CD14-positive monocyte (primary cell): ENCODE measurements around the gene GAS7. TPM values are rescaled to one million over a fixed set of nuclear protein-coding genes. Genes with fewer than 3 reads are reported as not detected.

Experiments used
- DNase-seq, 3 donors: peaks; one replicate each; pipeline ENCODE4 v3.0.0-alpha.2; 2011 to 2022
- H2AFZ ChIP-seq: 2 replicates; pipeline ENCODE4 v1.6.0; 2012; ENCODE audit warnings: mild to moderate bottlenecking, low read depth, low read length, inconsistent platforms; ENCODE audit not compliant: insufficient read depth, poor library complexity, severe bottlenecking
- H3K27ac ChIP-seq, 2 donors: 1 replicate in 1 of 2; 2 replicates in 1 of 2; pipeline ENCODE4 v1.5.1; 2012 to 2013; ENCODE audit warnings: low read length in 2 of 2, control low read depth in 1 of 2, inconsistent platforms in 1 of 2, low read depth in 1 of 2, mild to moderate bottlenecking in 1 of 2
- H3K27me3 ChIP-seq, 2 donors: one replicate each; pipeline versions ENCODE4 v1.6.0 to v1.6.1; 2011 to 2013; ENCODE audit warnings: low read length in 2 of 2; ENCODE audit not compliant: control insufficient read depth in 2 of 2, insufficient read depth in 2 of 2
- H3K36me3 ChIP-seq, 2 donors: replicated peaks in 1 of 2; 1 replicate in 1 of 2; 2 replicates in 1 of 2; pipeline versions ENCODE4 v1.5.1 to v1.6.1; 2012 to 2013; ENCODE audit warnings: low read length in 2 of 2, control low read depth in 1 of 2, inconsistent platforms in 1 of 2, mild to moderate bottlenecking in 1 of 2; ENCODE audit not compliant: insufficient read depth in 2 of 2, control insufficient read depth in 1 of 2
- H3K4me1 ChIP-seq, 2 donors: 1 replicate in 1 of 2; 2 replicates in 1 of 2; pipeline versions ENCODE4 v1.5.1 to v1.6.1; 2012 to 2013; ENCODE audit warnings: low read length in 2 of 2, control low read depth in 1 of 2, inconsistent platforms in 1 of 2, mild to moderate bottlenecking in 1 of 2, moderate library complexity in 1 of 2; ENCODE audit not compliant: insufficient read depth in 2 of 2, control insufficient read depth in 1 of 2
- H3K4me2 ChIP-seq: replicated peaks from 2 replicates; pipeline ENCODE3; 2012; ENCODE audit warnings: low read length, moderate library complexity, mild to moderate bottlenecking; ENCODE audit not compliant: poor library complexity, severe bottlenecking; ENCODE audit errors: extremely low read depth
- H3K4me3 ChIP-seq, 3 experiments: fragments of 200-600 bp in 1 of 3; sonication (generic) in 1 of 3; replicated peaks in 1 of 3; 1 replicate in 2 of 3; 2 replicates in 1 of 3; pipeline ENCODE4 v1.5.1; 2011 to 2013; ENCODE audit warnings: low read length in 3 of 3, mild to moderate bottlenecking in 3 of 3, control low read depth in 2 of 3, low read depth in 2 of 3, inconsistent platforms in 1 of 3, moderate library complexity in 1 of 3
- H3K79me2 ChIP-seq: 2 replicates; pipeline ENCODE4 v1.6.0; 2012; ENCODE audit warnings: mild to moderate bottlenecking, control low read depth, inconsistent platforms, low read length, moderate library complexity; ENCODE audit not compliant: insufficient read depth
- H3K9ac ChIP-seq: 2 replicates; pipeline ENCODE4 v1.6.0; 2017; ENCODE audit warnings: low read length, mild to moderate bottlenecking; ENCODE audit not compliant: insufficient read depth, poor library complexity, severe bottlenecking
- H3K9me3 ChIP-seq, 2 donors: replicated peaks in 1 of 2; 1 replicate in 1 of 2; 2 replicates in 1 of 2; pipeline versions ENCODE4 v1.5.1 to v1.6.1; 2012 to 2013; ENCODE audit warnings: low read length in 2 of 2, control low read depth in 1 of 2; ENCODE audit not compliant: control insufficient read depth in 1 of 2, insufficient read depth in 1 of 2
- H4K20me1 ChIP-seq: 2 replicates; pipeline ENCODE4 v1.6.0; 2012; ENCODE audit warnings: mild to moderate bottlenecking, low read length, control low read depth, moderate library complexity; ENCODE audit not compliant: insufficient read depth
- H3K27ac Mint-ChIP-seq, 7 donors: one replicate each; pipeline ENCODE4 v1.8.0; 2020; ENCODE audit warnings: mild to moderate bottlenecking in 7 of 7, mixed read lengths in 7 of 7, moderate library complexity in 6 of 7, inconsistent platforms in 2 of 7
- H3K27me3 Mint-ChIP-seq, 3 donors: one replicate each; pipeline ENCODE4 v1.8.0; 2021 to 2022; ENCODE audit warnings: low read depth in 3 of 3, mild to moderate bottlenecking in 3 of 3, mixed read lengths in 3 of 3, moderate library complexity in 3 of 3, inconsistent platforms in 1 of 3
- H3K36me3 Mint-ChIP-seq, 2 donors: one replicate each; pipeline ENCODE4 v1.8.0; 2020; ENCODE audit warnings: mixed read lengths in 2 of 2, inconsistent platforms in 1 of 2, mild to moderate bottlenecking in 1 of 2
- H3K4me1 Mint-ChIP-seq: one replicate; pipeline ENCODE4 v1.8.0; 2020; ENCODE audit warnings: mild to moderate bottlenecking, mixed read lengths
- H3K4me3 Mint-ChIP-seq, 2 donors: one replicate each; pipeline ENCODE4 v1.8.0; 2020; ENCODE audit warnings: mild to moderate bottlenecking in 2 of 2, mixed read lengths in 2 of 2, moderate library complexity in 1 of 2
- H3K9me3 Mint-ChIP-seq, 7 donors: one replicate each; pipeline ENCODE4 v1.8.0; 2020 to 2022; ENCODE audit warnings: mixed read lengths in 7 of 7, mild to moderate bottlenecking in 6 of 7, moderate library complexity in 6 of 7, inconsistent platforms in 2 of 7
- CTCF ChIP-seq: fragments of 200-600 bp; IDR thresholded peaks from one replicate; pipeline ENCODE4 v1.8.0; 2022; ENCODE audit warnings: antibody characterized with exemption, mild to moderate bottlenecking
- WGBS: methylation state at CpG from one replicate; pipeline ENCODE4 v1.1.5; 2013; ENCODE audit warnings: missing lambda C conversion rate; ENCODE audit not compliant: insufficient coverage; 5-methylcytosine and 5-hydroxymethylcytosine counted together
- intact Hi-C, 2 donors: fragments of 100-400 bp; cut with micrococcal nuclease; formaldehyde crosslinking; loops; one replicate each; pipeline versions ENCODE4 v1.15.0 to v1.15.1; 2023
- polyA plus RNA-seq, 3 donors: library from polyadenylated mRNA; depleted of rRNA in 1 of 3; unstranded in 2 of 3; stranded (reverse) in 1 of 3; fragments of 300-500 nt in 2 of 3; fragments of >200 nt in 1 of 3; fragmentation: Illumina TruSeq in 2 of 3; gene quantifications; 1 replicate in 2 of 3; 2 replicates in 1 of 3; pipeline ENCODE4 v1.2.3, GENCODE V29; 2012 to 2021

GAS7 gene
- polyA plus RNA-seq, 3 donors = 53.1 to 91.9 (median 66.6) TPM

GRCh38 chr17:10161386-10161785, 37.0 kb downstream of the GAS7 start:
- H3K4me2 ChIP-seq = no peak overlapping the region
- Mint-ChIP-seq H3K36me3 (peaks cover 19 to 22% of the 10 kb centered on the region in 2 donors), H3K27me3 (peaks cover 0 to 1% (median 0%) of the 10 kb centered on the region in 3 donors), H3K4me3 (no peak overlapping the region), H3K9me3 (peaks cover 0 to 4% (median 0%) of the 10 kb centered on the region in 7 donors), H3K27ac (peak overlapping the region in 3 of 7 donors; percentile 10 to 63 (median 35)), H3K4me1 (peaks cover 39% of the 10 kb centered on the region)
- no peaks in the 10 kb centered on the region for H4K20me1 ChIP-seq
- H3K79me2 ChIP-seq = peaks cover 43% of the 10 kb centered on the region
- no peak overlapping the region for H3K4me3 ChIP-seq
- H3K9me3 ChIP-seq = no peaks in the 10 kb centered on the region
- DNase-seq = no peak
- peaks cover 33 to 37% of the 10 kb centered on the region in 2 donors for H3K4me1 ChIP-seq
- H2AFZ ChIP-seq = no peak overlapping the region
- intact Hi-C loops = no loop called here
- H3K36me3 ChIP-seq = peaks cover 0 to 7% of the 10 kb centered on the region in 2 donors
- H3K27ac ChIP-seq = no peak overlapping the region
- whole genome bisulfite sequencing = 80% methylated on average over 5 of the region's 5 CpGs
- TF ChIP-seq CTCF = no peak
- no peaks in the 10 kb centered on the region for H3K27me3 ChIP-seq
- H3K9ac ChIP-seq = no peak overlapping the region

DNA sequence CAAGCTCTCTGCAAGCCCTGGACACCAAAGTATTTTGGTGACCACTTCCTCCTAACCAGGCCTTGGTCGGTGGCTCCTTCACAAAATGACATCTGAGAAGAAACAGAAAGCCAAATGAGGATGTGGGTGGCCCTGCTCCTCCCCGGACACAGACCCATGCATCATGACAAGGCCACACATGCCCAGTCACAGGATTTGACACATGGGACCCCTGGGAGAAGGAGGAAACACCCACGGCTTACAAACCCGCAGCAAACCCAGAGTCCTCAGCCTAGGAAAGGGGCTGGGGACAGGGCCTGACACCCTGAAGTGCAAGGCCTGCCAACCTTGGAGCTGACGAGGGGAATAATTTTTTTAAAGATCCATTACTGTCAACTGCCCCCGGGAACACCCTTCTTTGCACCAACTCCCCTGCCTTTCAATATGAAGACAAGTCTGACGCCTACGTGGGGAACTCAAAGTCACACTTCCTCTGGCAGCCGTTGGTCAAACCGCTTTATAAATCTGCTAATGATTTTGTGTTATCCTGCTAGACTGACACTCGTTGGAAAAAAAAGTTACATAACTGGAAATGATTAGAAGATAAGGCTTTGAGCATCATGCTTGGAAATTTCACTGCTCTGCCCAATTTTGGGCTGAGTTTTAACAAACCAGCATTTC, 41.3 kb downstream of the GAS7 start:
- Histone ChIP-seq H2AFZ (peak overlapping the region; percentile 33), H3K9me3 (no peaks in the 10 kb centered on the region), H3K27ac (peak overlapping the region; percentile 97 to 99), H4K20me1 (no peaks in the 10 kb centered on the region), H3K9ac (peak overlapping the region; percentile 69), H3K4me1 (peaks cover 62 to 65% of the 10 kb centered on the region in 2 donors), H3K36me3 (peaks cover 0 to 7% of the 10 kb centered on the region in 2 donors), H3K4me3 (peak overlapping the region in 1 of 3 experiments; percentile 41), H3K27me3 (no peaks in the 10 kb centered on the region), H3K4me2 (peak overlapping the region; percentile 57), H3K79me2 (peaks cover 67% of the 10 kb centered on the region)
- no peak for TF ChIP-seq CTCF
- peak; percentile 93 to 97 (median 96) for DNase-seq
- Mint-ChIP-seq H3K27me3 (peaks cover 0 to 3% (median 1%) of the 10 kb centered on the region in 3 donors), H3K4me3 (peak overlapping the region; percentile 51 to 76), H3K36me3 (peaks cover 25% of the 10 kb centered on the region in 2 donors), H3K27ac (peak overlapping the region; percentile 97 to 99 (median 98)), H3K4me1 (peaks cover 56% of the 10 kb centered on the region), H3K9me3 (peaks cover 0 to 4% (median 0%) of the 10 kb centered on the region in 7 donors)
- 0% methylated on average over 6 of the region's 11 CpGs for WGBS
- intact Hi-C loops = loop anchor here in 1 of 2 donors (1.0 to 5.0 kb wide), 2 partner anchors 8 to 95 kb away; no protein-coding TSS in a partner anchor
